Keratinocyte (primary cell): ENCODE results near the gene AOPEP. TPM values are rescaled to one million over a fixed set of nuclear protein-coding genes. Genes with fewer than 3 reads are reported as not detected.

Experiments
- DNase-seq: peaks from one replicate; pipeline ENCODE4 v3.0.0-alpha.2; 2011; ENCODE audit warnings: low read depth, missing footprints, low spot score
- FAIRE-seq: peaks from 2 replicates; lab custom pipeline; 2011; peaks lifted over from hg19 to GRCh38; lab: Jason Lieb, UNC
- H2AFZ ChIP-seq: 2 replicates; pipeline ENCODE4 v1.6.0; 2012; ENCODE audit warnings: low read length, control low read depth, inconsistent platforms; ENCODE audit not compliant: control insufficient read depth
- H3K27ac ChIP-seq: 2 replicates; pipeline ENCODE4 v1.5.1; 2011; ENCODE audit warnings: low read length; ENCODE audit not compliant: control insufficient read depth, insufficient read depth
- H3K27me3 ChIP-seq: 3 replicates; pipeline ENCODE4 v1.6.0; 2011; ENCODE audit warnings: low read length; ENCODE audit not compliant: control insufficient read depth, insufficient read depth; ENCODE audit errors: extremely low read depth
- H3K36me3 ChIP-seq, 2 experiments: 2 replicates in 1 of 2; 3 replicates in 1 of 2; pipeline ENCODE4 v1.5.1; 2011; ENCODE audit warnings: low read length in 2 of 2, mild to moderate bottlenecking in 1 of 2; ENCODE audit not compliant: control insufficient read depth in 2 of 2, insufficient read depth in 2 of 2; ENCODE audit errors: extremely low read depth in 1 of 2
- H3K4me1 ChIP-seq: 3 replicates; pipeline ENCODE4 v1.5.1; 2011; ENCODE audit warnings: low read length; ENCODE audit not compliant: control insufficient read depth, insufficient read depth; ENCODE audit errors: extremely low read depth
- H3K4me2 ChIP-seq: 3 replicates; pipeline ENCODE4 v1.6.0; 2011; ENCODE audit warnings: low read depth, low read length; ENCODE audit not compliant: control insufficient read depth, insufficient read depth; ENCODE audit errors: extremely low read depth
- H3K4me3 ChIP-seq, 3 experiments: fragments of 200-600 bp in 1 of 3; sonication (generic) in 1 of 3; 2 replicates in 2 of 3; 3 replicates in 1 of 3; pipeline ENCODE4 v1.5.1; 2011 to 2016; ENCODE audit warnings: low read length in 3 of 3, mild to moderate bottlenecking in 3 of 3, control low read depth in 2 of 3, inconsistent platforms in 1 of 3, low read depth in 1 of 3, mixed read lengths in 1 of 3, mixed run types in 1 of 3, moderate library complexity in 1 of 3; ENCODE audit not compliant: control insufficient read depth in 2 of 3, insufficient read depth in 2 of 3; ENCODE audit errors: extremely low read depth in 1 of 3
- H3K79me2 ChIP-seq: 2 replicates; pipeline ENCODE4 v1.6.0; 2012; ENCODE audit warnings: low read length; ENCODE audit not compliant: control insufficient read depth, insufficient read depth
- H3K9ac ChIP-seq: 3 replicates; pipeline ENCODE4 v1.6.0; 2011; ENCODE audit warnings: low read length; ENCODE audit not compliant: control insufficient read depth, insufficient read depth; ENCODE audit errors: extremely low read depth
- H3K9me1 ChIP-seq: 3 replicates; pipeline ENCODE4 v1.6.0; 2011; ENCODE audit warnings: low read length; ENCODE audit not compliant: control insufficient read depth, insufficient read depth; ENCODE audit errors: extremely low read depth
- H3K9me3 ChIP-seq: 2 replicates; pipeline ENCODE4 v1.5.1; 2012; ENCODE audit warnings: low read depth, low read length; ENCODE audit not compliant: control insufficient read depth
- H4K20me1 ChIP-seq: 3 replicates; pipeline ENCODE4 v1.6.0; 2011; ENCODE audit warnings: low read length; ENCODE audit not compliant: control insufficient read depth, insufficient read depth; ENCODE audit errors: extremely low read depth
- CTCF ChIP-seq, 3 experiments: IDR thresholded peaks in 1 of 3; conservative IDR thresholded peaks in 1 of 3; optimal IDR thresholded peaks in 1 of 3; 2 replicates in 2 of 3; 3 replicates in 1 of 3; pipeline versions ENCODE3 to v1.5.1; 2011; ENCODE audit warnings: low read length in 3 of 3, mild to moderate bottlenecking in 3 of 3, moderate library complexity in 2 of 3, control low read depth in 1 of 3, inconsistent platforms in 1 of 3; ENCODE audit not compliant: insufficient read depth in 2 of 3; ENCODE audit errors: extremely low read depth in 1 of 3
- EZH2 ChIP-seq: IDR thresholded peaks from one replicate; pipeline ENCODE4 v1.6.1; 2012; ENCODE audit warnings: inconsistent platforms, mild to moderate bottlenecking, low read length, moderate library complexity
- dilution Hi-C: fragments of 300-500 bp; cut with MboI; formaldehyde crosslinking; loops from one replicate; pipeline ENCODE4 v1.7.0; 2020; ENCODE audit warnings: low sequenced_read_pairs; ENCODE audit not compliant: extremely low pct_ligation_motif_present
- polyA plus RNA-seq, 5 experiments: library from polyadenylated mRNA; depleted of rRNA in 3 of 5; stranded (reverse) in 3 of 5; stranded (forward) in 1 of 5; unstranded in 1 of 5; fragments of >200 nt; gene quantifications; 1 replicate in 1 of 5; 2 replicates in 3 of 5; 3 replicates in 1 of 5; pipeline versions ENCODE4 v1.2.1 to v1.2.3, GENCODE V29; 2011 to 2012; ENCODE audit warnings: missing spikeins in 2 of 5, low read depth in 1 of 5, low replicate concordance in 1 of 5

Gene AOPEP
- polyA plus RNA-seq, 1 donor (not counting 4 experiments of a cell fraction or from before 2014, with no cell fraction given) = 27.0 TPM

DNA sequence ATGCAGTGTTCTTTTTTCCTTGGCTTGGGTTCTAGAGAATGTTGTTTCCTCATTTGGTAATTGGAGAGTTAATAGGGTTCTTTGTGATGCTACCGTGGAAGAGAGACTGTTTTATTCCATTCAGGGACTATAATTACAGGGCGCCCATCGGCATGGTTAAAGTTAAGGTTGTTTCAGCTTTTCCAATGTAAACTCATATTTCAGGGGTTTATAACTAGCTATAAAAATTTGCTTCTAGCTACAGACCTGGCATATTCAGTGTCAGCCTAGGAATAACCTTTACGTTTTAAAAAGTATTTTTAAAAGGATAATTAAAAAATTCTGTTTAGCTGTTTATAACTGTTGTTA is 99.1 kb downstream of the AOPEP start:
- Histone ChIP-seq H3K79me2 (no peaks in the 10 kb centered on the region), H3K27ac (no peak overlapping the region), H3K9ac (no peak overlapping the region), H3K27me3 (no peaks in the 10 kb centered on the region), H3K9me1 (no peaks in the 10 kb centered on the region), H3K36me3 (peaks cover 3 to 5% of the 10 kb centered on the region in 2 experiments), H3K4me2 (no peak overlapping the region), H3K4me3 (no peak overlapping the region), H2AFZ (no peak overlapping the region), H3K9me3 (no peaks in the 10 kb centered on the region), H3K4me1 (no peaks in the 10 kb centered on the region), H4K20me1 (no peaks in the 10 kb centered on the region)
- no peak for DNase-seq
- dilution Hi-C loops = no loop called here
- TF ChIP-seq CTCF (optimal IDR thresholded peaks at IDR 0.05 in 1 of 3, IDR thresholded peaks at IDR 0.05 in 1 of 3, conservative IDR thresholded peaks at IDR 0.05 in 1 of 3; ENCODE audit: extremely low read depth in 1 of 3, insufficient read depth in 2 of 3, low read length in 3 of 3) (no peak), EZH2 (no peak)
- no peak for FAIRE-seq

DNA sequence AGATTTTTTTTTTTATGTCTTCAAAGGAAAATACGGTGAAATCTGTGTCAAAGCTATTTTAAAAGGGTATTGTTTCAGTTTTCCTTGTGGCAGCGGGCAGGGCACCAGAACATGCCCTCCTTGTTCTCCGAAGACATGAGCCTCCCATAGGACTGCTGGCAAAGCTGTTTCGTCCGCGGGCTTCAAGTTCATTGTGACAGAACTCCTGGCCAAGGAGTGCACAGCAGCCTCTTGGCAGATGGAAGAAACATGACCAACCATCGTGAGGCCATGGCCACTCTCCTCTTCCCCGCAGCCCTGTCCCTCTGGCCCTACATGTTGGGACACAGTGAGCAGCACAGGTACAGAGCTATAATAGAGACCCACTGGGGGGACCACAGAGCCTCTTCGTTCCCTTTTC is 99.5 kb downstream of the AOPEP start:
- Histone ChIP-seq H3K27me3 (no peaks in the 10 kb centered on the region), H3K36me3 (peaks cover 3 to 5% of the 10 kb centered on the region in 2 experiments), H3K4me2 (no peak overlapping the region), H3K9me3 (no peaks in the 10 kb centered on the region), H3K9me1 (no peaks in the 10 kb centered on the region), H3K27ac (no peak overlapping the region), H3K79me2 (no peaks in the 10 kb centered on the region), H3K9ac (no peak overlapping the region), H3K4me3 (no peak overlapping the region), H4K20me1 (no peaks in the 10 kb centered on the region), H3K4me1 (no peaks in the 10 kb centered on the region), H2AFZ (no peak overlapping the region)
- no peak for DNase-seq
- TF ChIP-seq CTCF (optimal IDR thresholded peaks at IDR 0.05 in 1 of 3, IDR thresholded peaks at IDR 0.05 in 1 of 3, conservative IDR thresholded peaks at IDR 0.05 in 1 of 3; ENCODE audit: extremely low read depth in 1 of 3, insufficient read depth in 2 of 3, low read length in 3 of 3) (no peak), EZH2 (no peak)
- dilution Hi-C loops = no loop called here
- no peak for FAIRE-seq
